Panc1 (cell line): ENCODE results near the gene OR9Q1. TPM values are rescaled to one million over a fixed set of nuclear protein-coding genes. Genes with fewer than 3 reads are reported as not detected.

Experiments used
- ATAC-seq: fragments of 200-7000 bp; cut with Tn5 transposase; 2 replicates; pipeline ENCODE4 v1.9.1; 2020; ENCODE audit warnings: mild to moderate bottlenecking, moderate library complexity
- BruUV-seq: library from RNA; stranded (reverse); fragments of 400-500 nt; replicated peaks from 2 replicates; lab custom pipeline; 2021; lab: Mats Ljungman, UMichigan
- CTCF ChIA-PET: fragments of 300-600 bp; sonication (Branson Sonifier 250); formaldehyde crosslinking; loops from one replicate; lab custom pipeline; 2022; ENCODE audit warnings: antibody characterized with exemption; lab: Charles Lee
- POLR2A ChIA-PET: fragments of 300-600 bp; sonication (Branson Sonifier 250); formaldehyde crosslinking; loops from one replicate; lab custom pipeline; 2022; ENCODE audit warnings: antibody characterized with exemption; lab: Charles Lee
- DNase-seq: peaks from one replicate; pipeline ENCODE4 v3.0.0-alpha.2; 2010; ENCODE audit warnings: low read depth, low spot score
- H3K27ac ChIP-seq: 2 replicates; pipeline ENCODE4 v1.5.1; 2011; ENCODE audit warnings: mild to moderate bottlenecking, low read length, inconsistent platforms
- H3K27me3 ChIP-seq: fragments of 200-500 bp; sonication (Bioruptor generic); 2 replicates; pipeline ENCODE4 v1.6.0; 2014; ENCODE audit warnings: low read length, inconsistent platforms; ENCODE audit not compliant: control insufficient read depth, insufficient read depth
- H3K36me3 ChIP-seq: fragments of 200-500 bp; sonication (Bioruptor generic); 2 replicates; pipeline ENCODE4 v1.5.1; 2014; ENCODE audit warnings: inconsistent platforms, mild to moderate bottlenecking, low read length, moderate library complexity; ENCODE audit not compliant: control insufficient read depth, insufficient read depth
- H3K4me1 ChIP-seq: 2 replicates; pipeline ENCODE4 v1.5.1; 2011; ENCODE audit warnings: inconsistent platforms, mild to moderate bottlenecking, low read length, moderate library complexity; ENCODE audit not compliant: control insufficient read depth, insufficient read depth
- H3K4me3 ChIP-seq, 2 experiments: 2 replicates each; pipeline ENCODE4 v1.5.1; 2011 to 2012; ENCODE audit warnings: low read depth in 2 of 2, low read length in 2 of 2, mild to moderate bottlenecking in 2 of 2, inconsistent platforms in 1 of 2, moderate library complexity in 1 of 2
- H3K9me3 ChIP-seq: fragments of 200-500 bp; sonication (Bioruptor generic); 2 replicates; pipeline ENCODE4 v1.5.1; 2014; ENCODE audit warnings: low read depth, mild to moderate bottlenecking, inconsistent platforms, low read length, moderate library complexity; ENCODE audit not compliant: control insufficient read depth, insufficient read depth
- POLR2AphosphoS5 ChIP-seq: IDR thresholded peaks from 2 replicates; pipeline ENCODE4 v1.6.1; 2012; ENCODE audit warnings: mild to moderate bottlenecking, low read depth, low read length, moderate library complexity
- SIN3A ChIP-seq: IDR thresholded peaks from 2 replicates; pipeline ENCODE4 v1.6.1; 2012; ENCODE audit warnings: low read depth, mild to moderate bottlenecking, low read length, moderate library complexity, borderline replicate concordance; ENCODE audit not compliant: insufficient read depth
- TCF7L2 ChIP-seq: IDR thresholded peaks from 2 replicates; pipeline ENCODE4 v1.6.1; 2011; ENCODE audit warnings: mild to moderate bottlenecking, low read depth, low read length, inconsistent platforms
- in situ Hi-C: cut with HindIII; loops from 2 replicates; pipeline ENCODE4 v1.10.0; 2016; ENCODE audit warnings: low sequenced_read_pairs, low pct_unique_long_range_greater_than_20kb
- intact Hi-C: fragments of 100-400 bp; cut with micrococcal nuclease; formaldehyde crosslinking; loops from one replicate; pipeline ENCODE4 v1.10.0; 2022; ENCODE audit not compliant: unreplicated experiment
- total RNA-seq: library from RNA; stranded (reverse); gene quantifications from one replicate; pipeline ENCODE4 v1.2.1, GENCODE V29; 2021; ENCODE audit not compliant: unreplicated experiment
- TF ChIP-seq, protein P1 (sequence below): fragments of 450-650 bp; IDR thresholded peaks from 2 replicates; pipeline ENCODE4 v1.5.1; 2017; ENCODE audit warnings: mild to moderate bottlenecking
- TF ChIP-seq, protein P2 (sequence below), 2 experiments: IDR thresholded peaks; 2 replicates each; pipeline ENCODE4 v1.6.1; 2011 to 2012; ENCODE audit warnings: low read depth in 2 of 2, control low read depth in 1 of 2, low read length in 1 of 2, mild to moderate bottlenecking in 1 of 2, moderate library complexity in 1 of 2; ENCODE audit not compliant: insufficient read depth in 1 of 2

The OR9Q1 gene
- total RNA-seq, 1 experiment from 2014 or later: not detected

DNA sequence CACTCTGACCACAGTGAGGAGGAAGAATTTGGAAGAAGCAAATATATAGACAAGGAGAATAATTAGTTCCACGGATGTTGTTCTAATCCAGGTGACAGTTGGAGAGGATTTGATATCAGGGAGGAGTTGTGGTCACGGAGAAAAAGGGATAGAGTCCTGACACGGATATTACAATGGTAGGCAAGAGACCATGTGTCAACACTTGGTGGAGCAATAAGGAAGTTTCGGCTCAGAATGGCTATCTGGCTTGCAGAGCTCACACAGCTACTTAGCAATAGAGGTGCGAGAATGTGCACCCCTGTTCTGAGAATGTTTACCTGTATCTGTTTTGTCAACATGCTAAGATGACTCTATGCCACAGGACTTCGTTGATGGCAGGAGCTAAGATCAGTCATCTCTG, 154.8 kb downstream of the OR9Q1 start:
- TF ChIP-seq, protein P1, sequence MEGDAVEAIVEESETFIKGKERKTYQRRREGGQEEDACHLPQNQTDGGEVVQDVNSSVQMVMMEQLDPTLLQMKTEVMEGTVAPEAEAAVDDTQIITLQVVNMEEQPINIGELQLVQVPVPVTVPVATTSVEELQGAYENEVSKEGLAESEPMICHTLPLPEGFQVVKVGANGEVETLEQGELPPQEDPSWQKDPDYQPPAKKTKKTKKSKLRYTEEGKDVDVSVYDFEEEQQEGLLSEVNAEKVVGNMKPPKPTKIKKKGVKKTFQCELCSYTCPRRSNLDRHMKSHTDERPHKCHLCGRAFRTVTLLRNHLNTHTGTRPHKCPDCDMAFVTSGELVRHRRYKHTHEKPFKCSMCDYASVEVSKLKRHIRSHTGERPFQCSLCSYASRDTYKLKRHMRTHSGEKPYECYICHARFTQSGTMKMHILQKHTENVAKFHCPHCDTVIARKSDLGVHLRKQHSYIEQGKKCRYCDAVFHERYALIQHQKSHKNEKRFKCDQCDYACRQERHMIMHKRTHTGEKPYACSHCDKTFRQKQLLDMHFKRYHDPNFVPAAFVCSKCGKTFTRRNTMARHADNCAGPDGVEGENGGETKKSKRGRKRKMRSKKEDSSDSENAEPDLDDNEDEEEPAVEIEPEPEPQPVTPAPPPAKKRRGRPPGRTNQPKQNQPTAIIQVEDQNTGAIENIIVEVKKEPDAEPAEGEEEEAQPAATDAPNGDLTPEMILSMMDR: no peak
- no peak for TF ChIP-seq POLR2AphosphoS5
- no peak for TF ChIP-seq TCF7L2
- TF ChIP-seq, protein P2, sequence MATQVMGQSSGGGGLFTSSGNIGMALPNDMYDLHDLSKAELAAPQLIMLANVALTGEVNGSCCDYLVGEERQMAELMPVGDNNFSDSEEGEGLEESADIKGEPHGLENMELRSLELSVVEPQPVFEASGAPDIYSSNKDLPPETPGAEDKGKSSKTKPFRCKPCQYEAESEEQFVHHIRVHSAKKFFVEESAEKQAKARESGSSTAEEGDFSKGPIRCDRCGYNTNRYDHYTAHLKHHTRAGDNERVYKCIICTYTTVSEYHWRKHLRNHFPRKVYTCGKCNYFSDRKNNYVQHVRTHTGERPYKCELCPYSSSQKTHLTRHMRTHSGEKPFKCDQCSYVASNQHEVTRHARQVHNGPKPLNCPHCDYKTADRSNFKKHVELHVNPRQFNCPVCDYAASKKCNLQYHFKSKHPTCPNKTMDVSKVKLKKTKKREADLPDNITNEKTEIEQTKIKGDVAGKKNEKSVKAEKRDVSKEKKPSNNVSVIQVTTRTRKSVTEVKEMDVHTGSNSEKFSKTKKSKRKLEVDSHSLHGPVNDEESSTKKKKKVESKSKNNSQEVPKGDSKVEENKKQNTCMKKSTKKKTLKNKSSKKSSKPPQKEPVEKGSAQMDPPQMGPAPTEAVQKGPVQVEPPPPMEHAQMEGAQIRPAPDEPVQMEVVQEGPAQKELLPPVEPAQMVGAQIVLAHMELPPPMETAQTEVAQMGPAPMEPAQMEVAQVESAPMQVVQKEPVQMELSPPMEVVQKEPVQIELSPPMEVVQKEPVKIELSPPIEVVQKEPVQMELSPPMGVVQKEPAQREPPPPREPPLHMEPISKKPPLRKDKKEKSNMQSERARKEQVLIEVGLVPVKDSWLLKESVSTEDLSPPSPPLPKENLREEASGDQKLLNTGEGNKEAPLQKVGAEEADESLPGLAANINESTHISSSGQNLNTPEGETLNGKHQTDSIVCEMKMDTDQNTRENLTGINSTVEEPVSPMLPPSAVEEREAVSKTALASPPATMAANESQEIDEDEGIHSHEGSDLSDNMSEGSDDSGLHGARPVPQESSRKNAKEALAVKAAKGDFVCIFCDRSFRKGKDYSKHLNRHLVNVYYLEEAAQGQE (IDR thresholded peaks at IDR 0.05; ENCODE audit: insufficient read depth in 1 of 2, low read depth in 2 of 2, low read length in 1 of 2): no peak
- TF ChIP-seq SIN3A: no peak
- DNase-seq: no peak
- POLR2A ChIA-PET: no interaction called here
- Histone ChIP-seq H3K36me3 (no peaks in the 10 kb centered on the region), H3K9me3 (no peaks in the 10 kb centered on the region), H3K27ac (no peak overlapping the region), H3K4me3 (no peak overlapping the region), H3K4me1 (no peaks in the 10 kb centered on the region), H3K27me3 (0 out of 2 replicates have a peak, but pooled peaks cover 4% of the 10 kb centered on the region)
- intact Hi-C loops: no loop called here
- in situ Hi-C loops: no loop called here
- no peak for ATAC-seq
- BruUV-seq: no TSS peak
- CTCF ChIA-PET: no interaction called here

DNA sequence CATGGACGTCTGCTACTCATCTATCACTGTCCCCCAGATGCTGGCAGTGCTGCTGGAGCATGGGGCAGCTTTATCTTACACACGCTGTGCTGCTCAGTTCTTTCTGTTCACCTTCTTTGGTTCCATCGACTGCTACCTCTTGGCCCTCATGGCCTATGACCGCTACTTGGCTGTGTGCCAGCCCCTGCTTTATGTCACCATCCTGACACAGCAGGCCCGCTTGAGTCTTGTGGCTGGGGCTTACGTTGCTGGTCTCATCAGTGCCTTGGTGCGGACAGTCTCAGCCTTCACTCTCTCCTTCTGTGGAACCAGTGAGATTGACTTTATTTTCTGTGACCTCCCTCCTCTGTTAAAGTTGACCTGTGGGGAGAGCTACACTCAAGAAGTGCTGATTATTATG, 156.0 kb downstream of the OR9Q1 start:
- no peaks in the 10 kb centered on the region for H3K9me3 ChIP-seq
- H3K27ac ChIP-seq: no peak overlapping the region
- no peak for ATAC-seq
- ChIA-PET CTCF (no interaction called here), POLR2A (no interaction called here)
- in situ Hi-C loops (no loop called here), intact Hi-C loops (no loop called here)
- H3K27me3 ChIP-seq: 0 out of 2 replicates have a peak, but pooled peaks cover 4% of the 10 kb centered on the region
- no peak for DNase-seq
- H3K4me1 ChIP-seq: no peaks in the 10 kb centered on the region
- H3K36me3 ChIP-seq: no peaks in the 10 kb centered on the region
- no peak for TF ChIP-seq TCF7L2
- no peak for TF ChIP-seq SIN3A
- TF ChIP-seq, protein P1: no peak
- TF ChIP-seq, protein P2 (IDR thresholded peaks at IDR 0.05; ENCODE audit: insufficient read depth in 1 of 2, low read depth in 2 of 2, low read length in 1 of 2): no peak
- TF ChIP-seq POLR2AphosphoS5: no peak
- no peak overlapping the region for H3K4me3 ChIP-seq
- BruUV-seq: no TSS peak
